G401.6 (cell line): ENCODE data around the gene DYNLL2.
"Not testable (repeated sequence)": the region's sequence is repeated elsewhere in the genome, so short reads cannot be mapped to it uniquely, and the experiment has no call there.

ENCODE experiments used
- FAIRE-seq: peaks from 2 replicates; lab custom pipeline; 2012; peaks lifted over from hg19 to GRCh38; lab: Jason Lieb, UNC

Gene DYNLL2

GRCh38 chr17:58073266-58073665, 10.0 kb upstream of the DYNLL2 start:
- not testable (repeated sequence) for FAIRE-seq

DNA sequence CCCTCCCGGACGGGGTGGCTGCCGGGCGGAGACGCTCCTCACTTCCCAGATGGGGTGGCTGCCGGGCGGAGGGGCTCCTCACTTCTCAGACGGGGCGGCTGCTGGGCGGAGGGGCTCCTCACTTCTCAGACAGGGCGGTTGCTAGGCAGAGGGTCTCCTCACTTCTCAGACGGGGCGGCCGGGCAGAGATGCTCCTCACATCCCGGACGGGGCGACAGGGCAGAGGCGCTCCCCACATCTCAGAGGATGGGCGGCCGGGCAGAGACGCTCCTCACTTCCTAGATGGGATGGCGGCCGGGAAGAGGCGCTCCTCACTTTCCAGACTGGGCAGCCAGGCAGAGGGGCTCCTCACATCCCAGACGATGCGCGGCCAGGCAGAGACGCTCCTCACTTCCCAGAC, 8.8 kb upstream of the DYNLL2 start:
- FAIRE-seq = not testable (repeated sequence)

GRCh38 chr17:58079300-58080033, 3.8 kb upstream of the DYNLL2 start:
- no peak for FAIRE-seq

DNA sequence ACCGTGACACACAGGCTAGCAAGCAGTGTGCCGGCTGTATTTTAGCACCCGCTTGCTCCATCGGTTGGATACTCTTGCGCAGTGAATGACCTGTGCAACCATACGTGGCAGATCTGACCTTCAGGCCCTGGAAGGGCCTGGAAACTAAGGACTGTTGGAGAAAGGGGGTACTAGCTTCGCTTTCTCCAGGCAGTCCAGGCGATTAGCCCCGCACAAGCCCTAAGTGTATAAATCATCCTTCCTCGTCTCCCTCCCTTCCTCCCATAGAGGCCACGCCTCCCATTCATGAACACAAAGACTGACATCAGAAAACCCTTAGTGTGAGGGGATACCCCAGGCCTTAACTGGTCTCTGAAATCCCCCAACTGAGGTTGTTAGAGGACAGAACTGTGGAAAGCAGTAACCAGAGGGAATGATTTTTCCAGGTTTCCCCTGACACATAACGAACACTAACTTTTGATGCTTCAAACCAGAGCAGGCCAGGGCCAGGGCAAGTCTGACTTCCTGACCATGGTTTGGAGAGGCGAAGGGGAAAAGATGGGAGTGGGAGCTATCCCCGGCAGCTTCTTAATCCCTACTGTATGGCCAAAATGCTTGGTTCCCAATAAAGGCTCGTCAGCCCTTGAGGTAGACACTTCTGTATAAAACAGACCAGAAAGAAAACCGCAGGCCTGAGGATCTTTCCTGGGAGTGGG, 1.4 kb upstream of the DYNLL2 start:
- no peak for FAIRE-seq

- no peak for FAIRE-seq
These were observed 814 bp upstream of the DYNLL2 start for GRCh38 chr17:58082341-58082869.

GRCh38 chr17:58083491-58084316, 485 bp downstream of the DYNLL2 start:
- FAIRE-seq = no peak

- no peak for FAIRE-seq
These were observed 1.2 kb downstream of the DYNLL2 start for GRCh38 chr17:58084317-58084981.

DNA sequence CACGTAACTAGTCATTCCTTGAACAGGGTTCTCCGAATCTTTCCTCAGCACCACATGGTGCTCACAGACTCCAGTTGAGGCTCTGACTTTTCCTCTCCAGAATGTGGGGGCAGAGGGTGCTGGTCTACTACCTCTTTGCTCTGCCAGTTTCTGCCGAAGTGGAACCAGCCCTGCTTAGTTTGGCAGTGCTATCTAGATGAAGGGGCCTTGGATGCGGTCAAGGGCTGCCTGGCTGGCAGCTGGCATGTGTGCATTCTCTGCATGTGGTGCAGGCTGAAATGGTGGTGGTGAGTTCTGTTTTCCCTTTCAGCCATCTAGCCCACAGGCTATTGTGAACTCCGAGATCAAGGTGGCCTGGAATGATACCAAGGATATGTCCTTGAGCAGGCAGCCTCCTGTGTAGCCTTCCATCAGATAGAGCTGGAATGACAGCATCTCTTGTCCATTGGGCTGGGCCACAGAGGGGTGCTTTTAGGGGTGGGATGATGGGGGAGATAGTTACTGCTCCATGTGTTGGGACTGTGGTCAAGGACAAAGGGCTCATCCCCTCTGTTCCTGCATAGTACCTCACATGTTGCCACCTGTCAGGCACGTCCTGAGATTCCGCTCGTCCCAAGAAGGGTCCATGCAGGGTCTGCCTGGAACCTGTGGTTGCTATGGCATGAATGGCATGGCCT, 2.0 kb downstream of the DYNLL2 start:
- no peak for FAIRE-seq

GRCh38 chr17:58086953-58087352, 3.7 kb downstream of the DYNLL2 start:
- no peak for FAIRE-seq

- no peak for FAIRE-seq
These were observed 5.4 kb downstream of the DYNLL2 start for GRCh38 chr17:58088624-58089023.

- FAIRE-seq = no peak
These were observed 5.9 kb downstream of the DYNLL2 start for GRCh38 chr17:58089111-58089510.

DNA sequence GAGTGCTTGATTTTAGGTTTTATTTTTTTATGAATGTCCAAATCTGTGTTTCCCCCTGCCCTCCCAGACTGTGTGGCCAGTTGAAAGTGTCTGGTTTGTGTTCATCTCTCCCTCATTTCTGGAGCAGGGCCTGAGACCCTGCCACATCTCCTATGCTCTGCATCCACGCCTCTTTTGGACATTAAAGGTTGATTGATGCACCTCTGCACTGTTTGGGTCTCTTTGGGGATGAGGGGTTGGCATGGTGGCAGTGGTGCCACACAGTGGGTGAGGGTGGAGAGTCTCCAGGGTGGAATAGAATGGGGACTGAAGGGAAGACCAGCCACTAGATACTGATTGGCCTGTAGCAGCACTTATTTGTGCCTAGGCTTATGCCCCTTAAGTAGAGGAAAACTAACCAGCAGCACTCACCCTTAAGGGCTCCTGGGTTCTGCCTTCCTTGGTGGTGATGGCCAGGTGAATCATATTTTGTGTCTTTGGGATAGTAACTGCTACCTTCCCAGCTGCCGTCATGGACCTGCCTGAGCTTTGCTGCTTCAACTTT, 7.9 kb downstream of the DYNLL2 start:
- FAIRE-seq = no peak

GRCh38 chr17:58092101-58092796, 9.0 kb downstream of the DYNLL2 start:
- no peak for FAIRE-seq

DNA sequence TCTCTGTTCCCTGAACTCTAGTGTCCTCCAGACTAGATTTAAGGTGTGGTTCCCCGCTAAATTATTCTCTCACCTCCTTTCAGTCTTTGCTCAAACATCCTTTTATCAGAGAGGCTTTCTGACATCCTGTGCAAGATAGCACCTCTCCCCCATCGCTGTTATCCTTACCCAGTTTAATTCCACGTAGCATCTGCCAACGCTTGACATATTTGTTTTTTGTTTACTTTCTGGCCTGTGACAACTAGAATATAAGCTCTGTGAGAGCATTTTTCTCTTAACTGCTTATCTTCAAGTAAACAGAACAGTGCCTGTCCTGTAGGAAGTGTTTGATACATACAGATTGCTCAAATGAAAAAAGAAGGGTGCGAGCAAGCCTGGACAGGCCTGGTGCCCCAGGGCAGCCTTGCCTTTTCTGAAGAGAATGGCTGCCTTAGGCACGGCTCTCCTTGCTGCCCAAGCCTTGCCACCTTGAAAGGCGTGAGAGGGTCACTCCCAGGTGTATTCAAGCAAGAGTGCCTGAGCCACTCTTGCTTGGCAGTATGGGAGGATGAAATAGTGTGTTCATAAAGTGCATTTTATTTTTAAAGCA, 9.7 kb downstream of the DYNLL2 start:
- FAIRE-seq = no peak

DNA sequence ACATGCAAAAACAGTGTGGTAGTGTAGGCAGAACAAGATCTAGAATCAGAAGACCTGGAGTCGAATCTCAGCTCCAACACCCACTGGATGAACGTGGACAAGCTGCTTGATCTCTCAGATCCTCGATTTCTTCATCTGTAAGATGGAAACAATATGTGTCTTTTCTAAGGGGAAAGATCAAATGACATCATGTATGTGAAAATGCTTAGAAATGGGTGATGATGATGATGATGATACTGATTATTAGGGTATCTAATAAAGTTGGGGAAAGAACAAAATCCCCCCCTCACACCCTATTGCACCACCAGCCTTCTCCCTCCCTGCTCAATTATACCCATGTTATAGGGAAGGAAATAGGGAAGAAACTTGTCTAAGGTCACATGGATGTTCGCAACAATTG, 10.9 kb downstream of the DYNLL2 start:
- no peak for FAIRE-seq

DNA sequence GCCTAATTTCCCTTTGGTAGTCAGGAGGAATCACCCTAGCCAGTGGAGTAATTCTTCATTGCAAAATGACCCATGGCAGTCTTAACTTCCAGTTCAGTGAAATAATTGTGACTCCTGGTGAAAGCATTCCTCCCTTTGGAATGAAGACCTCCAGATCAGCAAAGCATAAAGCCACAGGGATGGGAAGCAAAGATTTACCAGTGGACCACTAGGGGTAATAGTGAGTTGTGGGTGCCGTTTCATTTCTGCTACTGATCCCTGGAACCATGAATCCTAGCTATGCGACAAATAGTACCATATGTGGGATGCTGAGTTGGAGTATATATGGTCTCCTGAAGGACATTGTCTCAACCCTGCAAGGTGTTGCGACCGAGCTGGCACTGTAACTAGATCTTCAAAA, 13.7 kb downstream of the DYNLL2 start:
- FAIRE-seq = no peak

DNA sequence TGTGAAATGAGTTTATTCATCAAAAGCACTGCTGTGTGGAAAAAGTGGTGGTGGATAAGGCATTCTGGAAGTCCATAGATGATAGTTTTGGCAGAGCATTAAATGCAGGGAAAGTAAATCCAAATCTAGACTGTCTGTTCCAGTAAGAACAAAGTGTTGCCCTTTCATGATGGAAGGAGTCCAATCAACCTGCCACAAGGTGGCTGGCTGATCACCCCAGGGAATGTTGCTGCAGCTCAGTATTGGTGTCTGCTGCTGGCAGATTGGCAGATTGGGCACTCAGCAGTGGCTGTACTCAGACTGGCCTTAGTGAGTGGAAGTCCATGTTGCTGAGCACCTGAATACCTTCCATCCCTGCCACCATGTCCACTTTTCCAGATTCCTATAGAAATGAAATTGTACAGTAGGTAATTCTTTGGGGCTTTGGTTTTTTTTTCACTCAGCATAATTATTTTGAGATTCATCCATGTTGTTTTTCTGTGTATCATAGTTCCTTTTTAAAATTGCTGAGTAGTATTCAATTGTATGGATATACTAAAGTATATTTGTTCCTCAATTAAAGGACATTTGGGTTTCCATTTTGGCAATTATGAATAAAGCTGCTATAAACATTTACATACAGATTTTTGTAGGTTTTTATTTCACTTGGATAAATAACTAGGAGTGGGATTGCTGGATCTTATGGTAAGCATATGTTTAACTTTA, 14.3 kb downstream of the DYNLL2 start:
- peak; percentile 34 for FAIRE-seq

GRCh38 chr17:58100506-58100905, 17.3 kb downstream of the DYNLL2 start:
- peak; percentile 8 for FAIRE-seq

DNA sequence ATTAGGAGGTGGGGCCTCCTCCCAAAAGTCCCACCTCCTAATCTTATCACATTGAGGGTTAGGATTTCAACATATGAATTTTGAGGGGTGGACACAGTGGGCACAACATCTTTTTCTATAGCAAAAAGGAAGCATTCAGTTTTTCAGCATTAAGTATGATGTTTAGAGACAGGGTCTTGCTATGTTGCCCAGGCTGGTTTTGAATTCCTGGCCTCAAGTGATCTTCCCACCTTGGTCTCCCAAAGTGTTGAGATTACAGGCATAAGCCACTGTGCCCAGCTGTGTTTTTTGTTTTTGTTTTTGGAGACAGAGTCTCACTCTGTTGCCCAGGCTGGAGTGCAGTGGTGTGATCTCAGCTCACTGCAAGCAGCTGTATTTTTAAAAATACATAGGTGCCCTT, 18.7 kb downstream of the DYNLL2 start:
- FAIRE-seq = not testable (repeated sequence)

DNA sequence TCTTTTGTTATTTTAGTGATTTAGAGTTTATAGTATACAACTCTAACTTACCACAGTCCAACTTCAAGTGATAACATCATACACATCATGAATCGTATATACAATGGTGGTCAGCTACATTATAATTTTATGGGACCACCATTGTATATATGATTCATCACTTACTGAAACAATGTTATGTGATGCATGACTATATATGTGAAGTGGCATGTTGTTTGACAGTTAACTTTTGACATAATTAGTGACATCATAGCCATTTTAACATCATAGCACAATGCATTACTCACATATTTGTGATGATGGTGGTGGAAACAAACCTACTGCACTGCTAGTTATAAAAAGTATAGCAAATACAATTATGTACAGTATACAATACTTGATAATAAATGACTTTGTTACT, 21.9 kb downstream of the DYNLL2 start:
- no peak for FAIRE-seq
